Measurements from ENCODE around the gene PSMB8.

Gene PSMB8

GRCh38 chr6:32854376-32855178 lies 10.7 kb upstream of the PSMB8 start (continued):
- TF ChIP-seq TSHZ1 (tag by site-specific recombination; IDR thresholded peaks at IDR 0.05; ENCODE audit: borderline replicate concordance), result no peak
- TF ChIP-seq ZNF549 (tag by site-specific recombination; IDR thresholded peaks at IDR 0.05), result no peak
- no peak for TF ChIP-seq ZNF548 (tag by site-specific recombination; IDR thresholded peaks at IDR 0.05)
- TF ChIP-seq ZNF2 (tag by site-specific recombination; IDR thresholded peaks at IDR 0.05), result 0 out of 2 replicates have a peak, but pooled peaks have one; percentile 5
- TF ChIP-seq MZF1 (tag by site-specific recombination; IDR thresholded peaks at IDR 0.05; ENCODE audit: borderline replicate concordance), result no peak
- TF ChIP-seq ZXDB (tag by site-specific recombination; IDR thresholded peaks at IDR 0.05), result no peak
- TF ChIP-seq ZNF248 (tag by site-specific recombination; IDR thresholded peaks at IDR 0.05), result no peak
- TF ChIP-seq REST (tag by site-specific recombination; IDR thresholded peaks at IDR 0.05), result 0 out of 2 replicates have a peak, but pooled peaks have one; percentile 10
- TF ChIP-seq CTCF (tag by site-specific recombination; IDR thresholded peaks at IDR 0.05), result no peak
- TF ChIP-seq GLI2 (tag by site-specific recombination; IDR thresholded peaks at IDR 0.05; ENCODE audit: borderline replicate concordance, low read depth), result no peak
- TF ChIP-seq ZNF791 (tag by site-specific recombination; IDR thresholded peaks at IDR 0.05), result no peak
- 0 out of 2 replicates have a peak, but pooled peaks have one; percentile 24 for TF ChIP-seq ZSCAN23 (tag by site-specific recombination; IDR thresholded peaks at IDR 0.05)
- TF ChIP-seq, protein P1, sequence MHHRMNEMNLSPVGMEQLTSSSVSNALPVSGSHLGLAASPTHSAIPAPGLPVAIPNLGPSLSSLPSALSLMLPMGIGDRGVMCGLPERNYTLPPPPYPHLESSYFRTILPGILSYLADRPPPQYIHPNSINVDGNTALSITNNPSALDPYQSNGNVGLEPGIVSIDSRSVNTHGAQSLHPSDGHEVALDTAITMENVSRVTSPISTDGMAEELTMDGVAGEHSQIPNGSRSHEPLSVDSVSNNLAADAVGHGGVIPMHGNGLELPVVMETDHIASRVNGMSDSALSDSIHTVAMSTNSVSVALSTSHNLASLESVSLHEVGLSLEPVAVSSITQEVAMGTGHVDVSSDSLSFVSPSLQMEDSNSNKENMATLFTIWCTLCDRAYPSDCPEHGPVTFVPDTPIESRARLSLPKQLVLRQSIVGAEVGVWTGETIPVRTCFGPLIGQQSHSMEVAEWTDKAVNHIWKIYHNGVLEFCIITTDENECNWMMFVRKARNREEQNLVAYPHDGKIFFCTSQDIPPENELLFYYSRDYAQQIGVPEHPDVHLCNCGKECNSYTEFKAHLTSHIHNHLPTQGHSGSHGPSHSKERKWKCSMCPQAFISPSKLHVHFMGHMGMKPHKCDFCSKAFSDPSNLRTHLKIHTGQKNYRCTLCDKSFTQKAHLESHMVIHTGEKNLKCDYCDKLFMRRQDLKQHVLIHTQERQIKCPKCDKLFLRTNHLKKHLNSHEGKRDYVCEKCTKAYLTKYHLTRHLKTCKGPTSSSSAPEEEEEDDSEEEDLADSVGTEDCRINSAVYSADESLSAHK (tag by site-specific recombination; IDR thresholded peaks at IDR 0.05), result no peak
